C4-2B (cell line): ENCODE data around the gene COX7A2L.

Experiments
- ZFX ChIP-seq: fragments of 450-650 bp; IDR thresholded peaks from 2 replicates; pipeline ENCODE4 v1.6.1; 2017
- TF ChIP-seq, protein P1 (sequence below): fragments of 450-650 bp; conservative IDR thresholded peaks from 2 replicates; pipeline ENCODE4 v1.5.1; 2017; ENCODE audit warnings: mild to moderate bottlenecking

DNA sequence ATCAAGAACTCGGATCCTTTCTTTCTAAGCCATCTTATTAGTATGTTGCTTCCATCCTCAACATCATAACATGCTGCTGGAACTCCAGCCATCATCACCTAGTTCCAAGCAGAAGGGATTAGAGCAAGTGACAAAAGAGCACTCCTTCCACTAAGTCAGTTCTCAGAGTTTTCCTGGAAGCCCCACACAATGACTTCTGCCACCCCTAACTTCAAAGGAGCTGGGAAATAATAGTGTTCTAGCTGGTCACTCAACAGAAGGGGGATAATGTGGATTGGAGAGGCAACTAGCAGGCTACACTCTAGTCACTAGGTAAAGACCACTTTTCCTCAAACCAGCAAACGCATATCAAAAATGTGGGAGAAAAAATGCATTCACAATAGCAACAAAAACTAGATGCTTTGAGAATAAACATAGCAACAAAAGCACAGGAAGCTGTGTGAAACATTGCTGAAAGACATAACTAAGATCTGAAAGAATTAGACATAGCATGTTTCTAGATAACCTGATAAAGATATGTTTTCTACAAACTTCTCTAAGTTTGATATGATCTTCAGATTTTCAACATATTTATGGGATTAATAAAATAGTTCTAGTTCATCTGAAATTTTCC is 39.5 kb downstream of the COX7A2L start:
- TF ChIP-seq, protein P1, sequence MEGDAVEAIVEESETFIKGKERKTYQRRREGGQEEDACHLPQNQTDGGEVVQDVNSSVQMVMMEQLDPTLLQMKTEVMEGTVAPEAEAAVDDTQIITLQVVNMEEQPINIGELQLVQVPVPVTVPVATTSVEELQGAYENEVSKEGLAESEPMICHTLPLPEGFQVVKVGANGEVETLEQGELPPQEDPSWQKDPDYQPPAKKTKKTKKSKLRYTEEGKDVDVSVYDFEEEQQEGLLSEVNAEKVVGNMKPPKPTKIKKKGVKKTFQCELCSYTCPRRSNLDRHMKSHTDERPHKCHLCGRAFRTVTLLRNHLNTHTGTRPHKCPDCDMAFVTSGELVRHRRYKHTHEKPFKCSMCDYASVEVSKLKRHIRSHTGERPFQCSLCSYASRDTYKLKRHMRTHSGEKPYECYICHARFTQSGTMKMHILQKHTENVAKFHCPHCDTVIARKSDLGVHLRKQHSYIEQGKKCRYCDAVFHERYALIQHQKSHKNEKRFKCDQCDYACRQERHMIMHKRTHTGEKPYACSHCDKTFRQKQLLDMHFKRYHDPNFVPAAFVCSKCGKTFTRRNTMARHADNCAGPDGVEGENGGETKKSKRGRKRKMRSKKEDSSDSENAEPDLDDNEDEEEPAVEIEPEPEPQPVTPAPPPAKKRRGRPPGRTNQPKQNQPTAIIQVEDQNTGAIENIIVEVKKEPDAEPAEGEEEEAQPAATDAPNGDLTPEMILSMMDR, result no peak
- TF ChIP-seq ZFX, result no peak
